ENCODE data around the gene CDK18. TPM values are rescaled to one million over a fixed set of nuclear protein-coding genes. Genes with fewer than 3 reads are reported as not detected.

CDK18 gene
- total RNA-seq, 1 experiment from 2014 or later, result 38.5 TPM

- Histone ChIP-seq H3K79me1 (ENCODE audit: insufficient read depth, low read depth, low read length, poor library complexity, severe bottlenecking) (no peaks in the 10 kb centered on the region), H4K5ac (ENCODE audit: insufficient read length, low read depth, low read length) (no peak overlapping the region), H3T11ph (ENCODE audit: low read length) (no peak overlapping the region), H3K56ac (ENCODE audit: insufficient read length, low read depth, low read length) (no peak overlapping the region), H3K23me2 (ENCODE audit: insufficient read length, low read depth, low read length, poor library complexity, severe bottlenecking) (no peaks in the 10 kb centered on the region), H4K91ac (ENCODE audit: insufficient read length, low read depth, low read length) (no peak overlapping the region), H2AFZ (ENCODE audit: low read length) (no peak overlapping the region), H2AK5ac (ENCODE audit: insufficient read length, low read length) (no peak overlapping the region), H2BK12ac (ENCODE audit: insufficient read length, low read depth, low read length) (no peak overlapping the region), H3K4me1 (ENCODE audit: insufficient read depth, low read length) (no peaks in the 10 kb centered on the region), H3K9me3 (ENCODE audit: control insufficient read depth, low read depth, low read length) (no peaks in the 10 kb centered on the region), H3K18ac (ENCODE audit: insufficient read length, low read depth, low read length) (no peak overlapping the region), H3K4me2 (ENCODE audit: insufficient read depth, insufficient read length, low read length) (no peak overlapping the region), H2BK20ac (ENCODE audit: low read depth, low read length, poor library complexity, severe bottlenecking) (no peak overlapping the region), H2BK15ac (ENCODE audit: low read depth, low read length) (no peak overlapping the region), H4K20me1 (ENCODE audit: control insufficient read depth, insufficient read depth, insufficient read length) (no peaks in the 10 kb centered on the region), H2BK5ac (ENCODE audit: insufficient read length, low read length) (no peak overlapping the region), H3K79me2 (ENCODE audit: insufficient read depth, low read length) (no peaks in the 10 kb centered on the region), H3K23ac (ENCODE audit: insufficient read length, low read depth, low read length) (no peak overlapping the region), H3K14ac (ENCODE audit: insufficient read depth, low read length) (no peak overlapping the region), H3K27me3 (ENCODE audit: insufficient read depth, low read length) (no peaks in the 10 kb centered on the region; the same call in 1 of the 2 replicates), H3K27ac (ENCODE audit: insufficient read length, low read depth, low read length) (no peak overlapping the region), H2BK120ac (ENCODE audit: low read depth, low read length, poor library complexity, severe bottlenecking) (no peak overlapping the region), H3K9ac (ENCODE audit: extremely low read depth, insufficient read length, low read length) (no peak overlapping the region), H3K4ac (ENCODE audit: low read depth, low read length) (no peak overlapping the region), H4K8ac (replicated peaks; ENCODE audit: insufficient read length, low read depth, low read length) (no peak overlapping the region)
- peaks cover 9 to 28% of the 10 kb centered on the region in 2 experiments for H3K4me1 Mint-ChIP-seq
- no peak overlapping the region for H3K4me3 Mint-ChIP-seq
- H3K9me3 Mint-ChIP-seq, result no peaks in the 10 kb centered on the region
- H3K27ac Mint-ChIP-seq, result no peak overlapping the region; a peak in 1 of 7 replicates
- TF ChIP-seq, protein P1, sequence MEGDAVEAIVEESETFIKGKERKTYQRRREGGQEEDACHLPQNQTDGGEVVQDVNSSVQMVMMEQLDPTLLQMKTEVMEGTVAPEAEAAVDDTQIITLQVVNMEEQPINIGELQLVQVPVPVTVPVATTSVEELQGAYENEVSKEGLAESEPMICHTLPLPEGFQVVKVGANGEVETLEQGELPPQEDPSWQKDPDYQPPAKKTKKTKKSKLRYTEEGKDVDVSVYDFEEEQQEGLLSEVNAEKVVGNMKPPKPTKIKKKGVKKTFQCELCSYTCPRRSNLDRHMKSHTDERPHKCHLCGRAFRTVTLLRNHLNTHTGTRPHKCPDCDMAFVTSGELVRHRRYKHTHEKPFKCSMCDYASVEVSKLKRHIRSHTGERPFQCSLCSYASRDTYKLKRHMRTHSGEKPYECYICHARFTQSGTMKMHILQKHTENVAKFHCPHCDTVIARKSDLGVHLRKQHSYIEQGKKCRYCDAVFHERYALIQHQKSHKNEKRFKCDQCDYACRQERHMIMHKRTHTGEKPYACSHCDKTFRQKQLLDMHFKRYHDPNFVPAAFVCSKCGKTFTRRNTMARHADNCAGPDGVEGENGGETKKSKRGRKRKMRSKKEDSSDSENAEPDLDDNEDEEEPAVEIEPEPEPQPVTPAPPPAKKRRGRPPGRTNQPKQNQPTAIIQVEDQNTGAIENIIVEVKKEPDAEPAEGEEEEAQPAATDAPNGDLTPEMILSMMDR (conservative IDR thresholded peaks at IDR 0.05), result no peak
- peaks cover 16 to 41% (median 25%) of the 10 kb centered on the region in 3 experiments; a peak in 6 of 7 replicates for H3K36me3 Mint-ChIP-seq (ENCODE audit: insufficient read depth in 1 of 3, low read depth in 3 of 3)
- no peak for DNase-seq
- peaks cover 35% of the 10 kb centered on the region for H3K27me3 Mint-ChIP-seq (ENCODE audit: low read depth)
- WGBS (ENCODE audit: extremely low coverage, insufficient read length, low lambda C conversion rate), result no CpG with 5 or more reads among the region's 22 CpGs
Measured at GRCh38 chr1:205532026-205532898, 27.8 kb downstream of the CDK18 start.
